Activated naive CD4-positive, alpha-beta T cell treated with anti-CD3 and anti-CD28 coated beads, Interleukin-2, amount 50 U/mL, for 24 hours (primary cell): ENCODE data around the gene IFRD2.
"Not testable (repeated sequence)": the region's sequence is repeated elsewhere in the genome, so short reads cannot be mapped to it uniquely, and the experiment has no call there.

Experiments used
- H3K27ac Mint-ChIP-seq: one replicate; pipeline ENCODE4 v1.8.0; 2021; ENCODE audit warnings: mild to moderate bottlenecking, mixed read lengths
- H3K27me3 Mint-ChIP-seq: one replicate; pipeline ENCODE4 v1.8.0; 2021; ENCODE audit warnings: mixed read lengths
- H3K36me3 Mint-ChIP-seq: one replicate; pipeline ENCODE4 v1.8.0; 2021; ENCODE audit warnings: mixed read lengths
- H3K4me1 Mint-ChIP-seq: one replicate; pipeline ENCODE4 v1.8.0; 2021; ENCODE audit warnings: mixed read lengths
- H3K4me3 Mint-ChIP-seq: one replicate; pipeline ENCODE4 v1.8.0; 2021; ENCODE audit warnings: mild to moderate bottlenecking, mixed read lengths
- H3K9me3 Mint-ChIP-seq: one replicate; pipeline ENCODE4 v1.8.0; 2021; ENCODE audit warnings: mixed read lengths

The IFRD2 gene

GRCh38 chr3:50269460-50269859, 22.8 kb downstream of the IFRD2 start:
- Mint-ChIP-seq H3K27me3 (peaks cover 12% of the 10 kb centered on the region), H3K4me3 (no peak overlapping the region), H3K36me3 (no peaks in the 10 kb centered on the region), H3K27ac (no peak overlapping the region), H3K9me3 (no peaks in the 10 kb centered on the region), H3K4me1 (peaks cover 11% of the 10 kb centered on the region)

DNA sequence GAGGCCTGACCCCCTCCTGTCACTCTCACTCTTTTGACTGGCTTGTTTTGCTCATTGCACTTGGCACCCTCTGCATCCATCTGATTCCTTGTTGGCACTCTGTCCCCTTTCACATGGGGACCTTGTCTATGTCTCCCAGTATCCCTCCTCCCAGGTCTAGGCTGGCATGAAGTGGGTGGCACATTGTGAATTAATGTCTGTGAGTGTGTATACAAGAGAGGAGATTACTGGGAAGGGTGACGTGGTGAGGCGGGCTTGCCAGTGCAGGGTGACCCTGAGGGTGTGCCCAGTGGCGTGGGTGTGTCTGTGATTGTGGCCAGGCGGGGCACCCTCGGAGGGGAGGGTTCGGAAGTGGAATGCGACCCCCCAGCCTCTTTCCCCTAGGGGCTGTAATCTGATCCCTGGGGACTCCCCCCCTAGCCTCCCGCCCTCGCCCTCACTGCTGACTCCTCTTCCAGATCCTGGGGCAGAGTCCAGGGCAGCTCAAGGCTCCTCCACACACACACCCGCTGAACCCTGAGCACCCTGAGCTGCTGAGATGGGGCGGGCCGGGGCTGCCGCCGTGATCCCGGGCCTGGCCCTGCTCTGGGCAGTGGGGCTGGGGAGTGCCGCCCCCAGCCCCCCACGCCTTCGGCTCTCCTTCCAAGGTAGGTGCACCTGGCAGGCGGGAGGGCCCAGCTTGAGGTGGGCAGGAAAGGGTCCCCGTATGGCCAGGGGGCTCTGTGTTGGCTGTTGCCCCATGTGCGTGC, 23.4 kb downstream of the IFRD2 start, which contains the start of gene SEMA3B:
SEMA3B (plus strand) TSS at position 445 of the 749 bp plus-strand sequence; CDS start at position 539, 94 bp downstream.
- no peaks in the 10 kb centered on the region for H3K9me3 Mint-ChIP-seq
- H3K4me1 Mint-ChIP-seq, result peaks cover 5% of the 10 kb centered on the region
- no peak within 1 kb of the TSS for H3K4me3 Mint-ChIP-seq
- H3K27ac Mint-ChIP-seq, result no peak within 1 kb of the TSS
- H3K36me3 Mint-ChIP-seq, result no peaks in the 10 kb centered on the region
- H3K27me3 Mint-ChIP-seq, result peaks cover 7% of the 10 kb centered on the region

DNA sequence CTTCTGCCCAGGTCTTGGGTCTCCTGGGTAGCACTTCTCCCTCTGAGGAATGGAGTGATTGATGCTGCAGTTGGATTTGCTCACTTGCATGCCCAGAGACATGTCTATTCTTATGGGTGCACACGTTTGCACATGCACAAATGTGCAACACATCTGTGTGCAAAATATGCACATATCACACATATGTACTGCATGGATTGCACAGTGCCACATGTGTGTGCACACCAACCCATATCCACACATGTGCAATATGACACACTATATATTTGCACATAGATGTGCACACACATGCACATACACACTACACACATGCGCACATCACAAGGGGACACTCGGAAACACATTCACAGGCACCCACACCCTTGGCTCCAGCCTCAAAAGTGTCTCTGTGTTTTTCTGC, 24.0 kb downstream of the IFRD2 start:
- Mint-ChIP-seq H3K9me3 (no peaks in the 10 kb centered on the region), H3K27ac (no peak overlapping the region), H3K4me1 (peaks cover 5% of the 10 kb centered on the region), H3K36me3 (no peaks in the 10 kb centered on the region), H3K4me3 (no peak overlapping the region), H3K27me3 (peaks cover 7% of the 10 kb centered on the region)

- H3K4me1 Mint-ChIP-seq, result no peaks in the 10 kb centered on the region
These were observed 24.8 kb downstream of the IFRD2 start for GRCh38 chr3:50267280-50267913.

GRCh38 chr3:50266836-50267235, 25.4 kb downstream of the IFRD2 start:
- H3K27ac Mint-ChIP-seq, result no peak overlapping the region
- H3K36me3 Mint-ChIP-seq, result no peaks in the 10 kb centered on the region
- H3K9me3 Mint-ChIP-seq, result no peaks in the 10 kb centered on the region

More at GRCh38 chr3:50267280-50267913, 24.8 kb downstream of the IFRD2 start:
- Mint-ChIP-seq H3K36me3 (no peaks in the 10 kb centered on the region), H3K27ac (no peak overlapping the region), H3K4me3 (no peak overlapping the region), H3K9me3 (no peaks in the 10 kb centered on the region), H3K27me3 (peaks cover 3% of the 10 kb centered on the region)

GRCh38 chr3:50266017-50266416, 26.2 kb downstream of the IFRD2 start:
- Mint-ChIP-seq H3K36me3 (no peaks in the 10 kb centered on the region), H3K4me3 (no peak overlapping the region), H3K27ac (no peak overlapping the region), H3K27me3 (peaks cover 3% of the 10 kb centered on the region), H3K9me3 (no peaks in the 10 kb centered on the region), H3K4me1 (no peaks in the 10 kb centered on the region)

More at GRCh38 chr3:50266836-50267235, 25.4 kb downstream of the IFRD2 start:
- Mint-ChIP-seq H3K4me3 (no peak overlapping the region), H3K4me1 (no peaks in the 10 kb centered on the region), H3K27me3 (peaks cover 3% of the 10 kb centered on the region)

DNA sequence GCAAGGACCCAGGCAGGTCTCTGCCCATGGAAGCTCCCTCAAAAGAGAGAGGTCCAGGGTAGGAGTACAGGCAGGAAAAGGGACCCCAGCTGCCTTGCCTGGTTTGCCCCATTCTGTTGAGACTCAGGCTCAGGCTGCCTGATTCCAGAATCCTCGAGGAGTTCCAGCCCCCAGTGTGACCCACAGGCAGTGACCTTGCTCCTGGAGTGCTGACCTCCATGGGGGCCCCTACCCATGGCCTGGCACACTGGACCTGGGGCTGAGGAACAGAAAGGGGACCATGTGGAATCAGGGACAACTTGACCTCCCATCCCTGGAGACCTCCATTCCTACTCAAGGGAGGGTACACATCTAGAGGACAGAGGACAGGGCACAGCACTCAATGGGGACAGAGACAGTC, 26.7 kb downstream of the IFRD2 start:
- no peaks in the 10 kb centered on the region for H3K36me3 Mint-ChIP-seq
- no peaks in the 10 kb centered on the region for H3K9me3 Mint-ChIP-seq
- peaks cover 3% of the 10 kb centered on the region for H3K27me3 Mint-ChIP-seq
- no peak overlapping the region for H3K27ac Mint-ChIP-seq
- no peaks in the 10 kb centered on the region for H3K4me1 Mint-ChIP-seq
- H3K4me3 Mint-ChIP-seq, result no peak overlapping the region

GRCh38 chr3:50264964-50265485, 27.2 kb downstream of the IFRD2 start:
- no peaks in the 10 kb centered on the region for H3K9me3 Mint-ChIP-seq
- no peaks in the 10 kb centered on the region for H3K4me1 Mint-ChIP-seq
- H3K27ac Mint-ChIP-seq, result no peak overlapping the region
- H3K27me3 Mint-ChIP-seq, result peaks cover 3% of the 10 kb centered on the region
- no peaks in the 10 kb centered on the region for H3K36me3 Mint-ChIP-seq
- no peak overlapping the region for H3K4me3 Mint-ChIP-seq

- H3K4me1 Mint-ChIP-seq, result peaks cover 4% of the 10 kb centered on the region
- no peaks in the 10 kb centered on the region for H3K36me3 Mint-ChIP-seq
- no peaks in the 10 kb centered on the region for H3K9me3 Mint-ChIP-seq
- H3K4me3 Mint-ChIP-seq, result no peak overlapping the region
- no peak overlapping the region for H3K27ac Mint-ChIP-seq
- H3K27me3 Mint-ChIP-seq, result peaks cover 3% of the 10 kb centered on the region
These were observed 27.8 kb downstream of the IFRD2 start for GRCh38 chr3:50264383-50264963.

- Mint-ChIP-seq H3K4me3 (no peak overlapping the region), H3K27ac (no peak overlapping the region), H3K36me3 (no peaks in the 10 kb centered on the region)
These were observed 28.5 kb downstream of the IFRD2 start for GRCh38 chr3:50263478-50264382.

GRCh38 chr3:50262778-50263177, 29.5 kb downstream of the IFRD2 start:
- H3K27me3 Mint-ChIP-seq, result peaks cover 3% of the 10 kb centered on the region
- H3K36me3 Mint-ChIP-seq, result no peaks in the 10 kb centered on the region
- H3K4me1 Mint-ChIP-seq, result peaks cover 4% of the 10 kb centered on the region
- no peaks in the 10 kb centered on the region for H3K9me3 Mint-ChIP-seq
- no peak overlapping the region for H3K27ac Mint-ChIP-seq
- H3K4me3 Mint-ChIP-seq, result no peak overlapping the region

More at GRCh38 chr3:50263478-50264382, 28.5 kb downstream of the IFRD2 start:
- Mint-ChIP-seq H3K27me3 (peaks cover 3% of the 10 kb centered on the region), H3K4me1 (peaks cover 4% of the 10 kb centered on the region), H3K9me3 (no peaks in the 10 kb centered on the region)

DNA sequence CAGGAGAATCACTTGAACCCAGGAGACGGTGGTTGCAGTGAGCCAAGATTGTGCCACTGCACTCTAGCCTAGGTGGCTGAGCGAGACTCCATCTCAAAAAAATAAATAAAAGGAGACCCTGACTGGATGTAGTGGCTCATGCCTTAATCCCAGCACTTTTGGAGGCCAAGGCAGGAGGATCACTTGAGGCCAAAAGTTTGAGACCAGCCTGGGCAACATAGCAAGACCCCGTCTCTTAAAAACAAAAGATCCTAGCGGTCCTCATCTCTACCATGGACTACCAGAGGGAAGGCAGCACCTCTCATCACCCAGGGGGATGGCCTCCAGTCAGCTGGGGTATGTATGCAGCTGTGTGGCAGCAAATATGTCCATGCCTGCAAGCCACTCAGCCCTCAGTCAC, 30.0 kb downstream of the IFRD2 start:
- not testable (repeated sequence) for H3K4me1 Mint-ChIP-seq, H3K4me3 Mint-ChIP-seq, H3K27ac Mint-ChIP-seq, H3K27me3 Mint-ChIP-seq, H3K9me3 Mint-ChIP-seq, H3K36me3 Mint-ChIP-seq

GRCh38 chr3:50261505-50261904, 30.7 kb downstream of the IFRD2 start:
- Mint-ChIP-seq H3K4me1 (peaks cover 4% of the 10 kb centered on the region), H3K36me3 (peaks cover 2% of the 10 kb centered on the region), H3K27me3 (peaks cover 3% of the 10 kb centered on the region), H3K4me3 (no peak overlapping the region), H3K9me3 (no peaks in the 10 kb centered on the region), H3K27ac (no peak overlapping the region)

DNA sequence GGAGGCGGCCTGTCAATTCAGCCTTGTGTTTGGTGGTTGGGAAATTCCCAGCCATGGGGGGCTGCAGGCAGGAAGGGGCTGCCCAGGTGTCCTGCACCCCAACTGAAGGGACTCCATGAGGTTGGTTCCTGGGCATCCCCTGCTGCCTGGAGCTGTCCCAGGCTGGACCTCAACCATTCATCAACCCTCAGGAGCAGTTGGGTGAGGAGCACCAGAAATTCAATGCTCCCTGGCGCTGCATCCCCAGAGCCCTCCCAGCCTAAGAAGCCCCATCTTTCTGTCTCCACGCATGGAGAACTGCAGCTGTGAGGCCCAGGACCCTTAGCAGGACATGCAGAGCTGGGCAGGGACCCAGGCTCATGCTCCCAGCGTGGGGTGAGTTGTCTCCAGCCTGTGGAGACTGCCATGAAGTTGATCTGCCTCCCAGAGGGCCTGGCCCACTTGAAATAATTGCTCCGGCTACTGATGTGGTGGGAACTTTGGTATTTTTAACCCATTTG, 31.2 kb downstream of the IFRD2 start:
- Mint-ChIP-seq H3K4me3 (no peak overlapping the region), H3K36me3 (peaks cover 2% of the 10 kb centered on the region), H3K4me1 (peaks cover 4% of the 10 kb centered on the region), H3K27me3 (peaks cover 3% of the 10 kb centered on the region), H3K27ac (no peak overlapping the region), H3K9me3 (no peaks in the 10 kb centered on the region)
